Measurements from ENCODE around the gene KCNE1.
"Not testable (repeated sequence)": the region's sequence is repeated elsewhere in the genome, so short reads cannot be mapped to it uniquely, and the experiment has no call there.

KCNE1 gene

DNA sequence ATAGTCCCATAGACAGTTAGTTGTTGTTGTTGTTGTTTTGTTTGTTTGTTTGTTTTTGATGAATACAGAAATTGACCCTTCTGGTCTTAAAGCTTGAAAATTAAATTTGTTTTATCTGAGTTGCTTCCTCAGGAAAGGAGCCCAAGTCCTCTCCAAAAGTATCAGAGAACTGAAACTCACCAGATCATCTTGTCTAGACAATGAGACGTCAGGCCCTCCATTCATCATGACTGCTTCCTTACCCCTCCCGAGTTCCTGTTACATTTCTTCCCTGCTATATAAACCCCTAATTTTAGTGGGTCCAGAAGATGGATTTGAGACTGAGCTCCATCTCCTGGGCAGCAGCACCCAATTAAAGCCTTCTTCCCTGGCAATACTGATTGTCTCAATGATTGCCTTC, 105.3 kb downstream of the KCNE1 start:
- DNase-seq = not testable (repeated sequence)

DNA sequence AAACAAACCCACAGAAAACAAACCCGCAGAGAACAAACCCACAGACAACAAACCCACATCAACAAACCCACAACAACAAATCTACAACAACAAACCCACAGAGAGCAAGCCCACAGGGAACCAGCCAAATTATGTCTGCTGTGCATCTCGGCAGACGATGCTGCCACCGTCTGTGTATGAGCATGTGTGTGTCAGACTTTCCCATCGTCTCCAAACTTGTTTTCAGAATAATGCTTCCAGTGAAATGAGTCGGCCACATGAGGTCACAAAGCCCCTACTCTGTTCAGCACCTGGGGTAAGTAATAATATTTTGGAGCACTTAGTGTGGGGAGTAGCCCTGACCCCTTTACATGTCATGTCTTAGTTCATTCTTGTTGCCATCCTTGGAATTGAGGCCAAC, 105.9 kb downstream of the KCNE1 start:
- DNase-seq = not testable (repeated sequence)

GRCh38 chr21:34405686-34406085, 106.3 kb downstream of the KCNE1 start:
- DNase-seq = not testable (repeated sequence)

DNA sequence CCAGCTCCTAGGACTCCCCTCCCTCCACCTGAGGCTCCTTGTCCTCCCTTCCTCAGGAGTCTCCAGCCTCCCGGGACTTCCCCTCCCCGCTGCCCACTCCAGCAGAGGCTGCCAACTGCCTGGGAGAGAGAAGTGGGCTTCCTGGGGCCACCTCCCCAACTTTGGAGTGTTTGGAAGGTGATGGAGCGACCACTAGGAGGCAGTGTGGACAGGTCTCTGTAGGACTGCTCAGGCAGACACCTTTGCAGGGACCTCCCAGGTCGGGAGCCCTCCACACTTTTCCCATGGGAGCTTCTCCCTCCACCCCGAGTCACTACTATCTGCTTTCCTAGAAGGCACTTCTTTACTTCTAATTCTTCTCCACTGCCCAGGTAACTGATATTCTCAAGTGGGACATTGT, 107.3 kb downstream of the KCNE1 start:
- DNase-seq = not testable (repeated sequence)

GRCh38 chr21:34400522-34400921, 111.5 kb downstream of the KCNE1 start:
- DNase-seq = not testable (repeated sequence)
